Neural crest cell (in vitro differentiated cells): ENCODE results near the gene APOO. TPM values are rescaled to one million over a fixed set of nuclear protein-coding genes. Genes with fewer than 3 reads are reported as not detected.
A peak's percentile ranks its signal among the peaks of the same experiment; 100 is the strongest.

ENCODE experiments used
- DNase-seq: peaks from one replicate; pipeline ENCODE4 v3.0.0; 2021; ENCODE audit warnings: low read depth, mixed read lengths, low spot score
- H3K27ac Mint-ChIP-seq: one replicate; pipeline ENCODE4 v1.8.0; 2021; ENCODE audit warnings: mild to moderate bottlenecking, mixed read lengths; ENCODE audit not compliant: unreplicated experiment
- H3K27me3 Mint-ChIP-seq: 2 replicates; pipeline ENCODE4 v1.8.0; 2021; ENCODE audit warnings: low read depth, mild to moderate bottlenecking, mixed read lengths
- H3K36me3 Mint-ChIP-seq: 2 replicates; pipeline ENCODE4 v1.8.0; 2021; ENCODE audit warnings: low read depth, mild to moderate bottlenecking, mixed read lengths
- H3K4me1 Mint-ChIP-seq: 2 replicates; pipeline ENCODE4 v1.8.0; 2021; ENCODE audit warnings: mixed read lengths
- H3K4me3 Mint-ChIP-seq: one replicate; pipeline ENCODE4 v1.8.0; 2021; ENCODE audit warnings: mild to moderate bottlenecking, mixed read lengths
- H3K9me3 Mint-ChIP-seq: 2 replicates; pipeline ENCODE4 v1.8.0; 2021; ENCODE audit warnings: mixed read lengths
- CTCF ChIP-seq: fragments of 200-600 bp; sonication (generic); conservative IDR thresholded peaks from 2 replicates; pipeline ENCODE4 v1.5.0; 2021; ENCODE audit warnings: antibody characterized with exemption, mild to moderate bottlenecking
- total RNA-seq: library from RNA; stranded (reverse); gene quantifications from 2 replicates; pipeline ENCODE4 v1.2.1, GENCODE V29; 2021

The APOO gene
- total RNA-seq, 1 donor from 2014 or later, result 91.0 TPM

GRCh38 chrX:23857935-23858334, 49.8 kb downstream of the APOO start:
- Mint-ChIP-seq H3K4me3 (no peak overlapping the region), H3K36me3 (peaks cover 9% of the 10 kb centered on the region), H3K27ac (no peak overlapping the region), H3K9me3 (no peaks in the 10 kb centered on the region), H3K27me3 (no peaks in the 10 kb centered on the region), H3K4me1 (no peaks in the 10 kb centered on the region)
- no peak for TF ChIP-seq CTCF
- DNase-seq, result no peak

GRCh38 chrX:23857363-23857762, 50.4 kb downstream of the APOO start:
- no peaks in the 10 kb centered on the region for H3K9me3 Mint-ChIP-seq
- no peak for TF ChIP-seq CTCF
- H3K4me3 Mint-ChIP-seq, result no peak overlapping the region
- H3K27ac Mint-ChIP-seq, result no peak overlapping the region
- no peaks in the 10 kb centered on the region for H3K27me3 Mint-ChIP-seq
- H3K36me3 Mint-ChIP-seq, result peaks cover 7% of the 10 kb centered on the region
- no peaks in the 10 kb centered on the region for H3K4me1 Mint-ChIP-seq
- DNase-seq, result no peak

GRCh38 chrX:23855569-23855968, 52.2 kb downstream of the APOO start:
- DNase-seq, result no peak
- TF ChIP-seq CTCF, result no peak
- Mint-ChIP-seq H3K4me3 (no peak overlapping the region), H3K27me3 (no peaks in the 10 kb centered on the region), H3K36me3 (peaks cover 3% of the 10 kb centered on the region), H3K4me1 (no peaks in the 10 kb centered on the region), H3K9me3 (no peaks in the 10 kb centered on the region), H3K27ac (no peak overlapping the region)

- no peak for DNase-seq
- Mint-ChIP-seq H3K4me3 (no peak overlapping the region), H3K27me3 (no peaks in the 10 kb centered on the region), H3K36me3 (peaks cover 3% of the 10 kb centered on the region), H3K27ac (no peak overlapping the region), H3K9me3 (no peaks in the 10 kb centered on the region), H3K4me1 (no peaks in the 10 kb centered on the region)
- TF ChIP-seq CTCF, result no peak
Observed at GRCh38 chrX:23854945-23855344, 52.8 kb downstream of the APOO start.

- Mint-ChIP-seq H3K9me3 (peaks cover 2% of the 10 kb centered on the region), H3K27me3 (no peaks in the 10 kb centered on the region), H3K27ac (peak overlapping the region; percentile 83), H3K36me3 (peaks cover 5% of the 10 kb centered on the region), H3K4me3 (no peak overlapping the region), H3K4me1 (no peaks in the 10 kb centered on the region)
- TF ChIP-seq CTCF, result no peak
- no peak for DNase-seq
Observed at GRCh38 chrX:23854122-23854521, 53.6 kb downstream of the APOO start.

GRCh38 chrX:23851544-23851943, 56.2 kb downstream of the APOO start:
- no peak for TF ChIP-seq CTCF
- Mint-ChIP-seq H3K4me1 (no peaks in the 10 kb centered on the region), H3K9me3 (peaks cover 3% of the 10 kb centered on the region), H3K36me3 (peaks cover 7% of the 10 kb centered on the region), H3K27ac (no peak overlapping the region), H3K4me3 (no peak overlapping the region), H3K27me3 (no peaks in the 10 kb centered on the region)
- DNase-seq, result no peak
